HepG2 (cell line): ENCODE results near the gene PASD1. TPM values are rescaled to one million over a fixed set of nuclear protein-coding genes. Genes with fewer than 3 reads are reported as not detected.

Source experiments
- ATAC-seq: fragments of 200-7000 bp; cut with Tn5 transposase; 3 replicates; pipeline ENCODE4 v1.9.1; 2020; ENCODE audit warnings: mild to moderate bottlenecking, moderate library complexity
- BruUV-seq: library from RNA; stranded (reverse); fragments of 400-500 nt; replicated peaks from 2 replicates; lab custom pipeline; 2021; lab: Mats Ljungman, UMichigan
- CTCF ChIA-PET: fragments of 300-600 bp; formaldehyde crosslinking; extraction: SDS; loops from one replicate; lab custom pipeline; 2021; ENCODE audit warnings: low total read pairs, inconsistent platforms, low intra/inter-chr PET ratio; lab: Yijun Ruan, JAX
- POLR2A ChIA-PET: fragments of 350-600 bp; sonication (Branson Sonifier 250); formaldehyde crosslinking; loops from one replicate; lab custom pipeline; 2020; ENCODE audit warnings: antibody characterized with exemption, inconsistent platforms; lab: Yijun Ruan, JAX
- DNase-seq: peaks from one replicate; pipeline ENCODE4 v3.0.0-alpha.2; 2015; ENCODE audit warnings: low spot score
- FAIRE-seq: peaks from 3 replicates; lab custom pipeline; 2011; peaks lifted over from hg19 to GRCh38; lab: Jason Lieb, UNC
- H2AFZ ChIP-seq: one replicate; pipeline ENCODE4 v1.6.1; 2011; ENCODE audit warnings: low read length, inconsistent platforms
- H3K27ac ChIP-seq: fragments of 300-600 bp; 3 replicates; pipeline ENCODE4 v1.8.0; 2011; ENCODE audit warnings: mixed run types, mild to moderate bottlenecking, mixed read lengths, low read length, inconsistent platforms; ENCODE audit not compliant: insufficient read depth; ENCODE audit errors: extremely low read length
- H3K27me3 ChIP-seq, 2 experiments: fragments of 200-600 bp in 1 of 2; 2 replicates in 1 of 2; 3 replicates in 1 of 2; pipeline versions ENCODE4 v1.6.0 to v1.8.0; 2011; ENCODE audit warnings: low read length in 2 of 2, mild to moderate bottlenecking in 2 of 2, moderate library complexity in 2 of 2, inconsistent platforms in 1 of 2; ENCODE audit not compliant: insufficient read depth in 2 of 2, control insufficient read depth in 1 of 2
- H3K36me3 ChIP-seq, 2 experiments: fragments of 200-600 bp in 1 of 2; replicated peaks in 1 of 2; 2 replicates in 1 of 2; 3 replicates in 1 of 2; pipeline versions ENCODE4 v1.5.1 to v1.8.0; 2011; ENCODE audit warnings: low read length in 2 of 2, inconsistent platforms in 1 of 2; ENCODE audit not compliant: insufficient read depth in 2 of 2, control insufficient read depth in 1 of 2
- H3K4me1 ChIP-seq: 2 replicates; pipeline ENCODE4 v1.5.1; 2012; ENCODE audit warnings: low read length, inconsistent platforms; ENCODE audit not compliant: insufficient read depth
- H3K4me2 ChIP-seq: 2 replicates; pipeline ENCODE4 v1.6.0; 2011; ENCODE audit warnings: low read depth, low read length, inconsistent platforms
- H3K4me3 ChIP-seq, 3 experiments: fragments of 200-600 bp in 1 of 3; sonication (generic), shearing (Covaris generic) in 1 of 3; replicated peaks in 1 of 3; 2 replicates each; pipeline ENCODE4 v1.5.1; 2011 to 2016; ENCODE audit warnings: low read length in 3 of 3, inconsistent platforms in 2 of 3, low read depth in 2 of 3, mild to moderate bottlenecking in 2 of 3, control low read depth in 1 of 3, mixed read lengths in 1 of 3; ENCODE audit not compliant: insufficient read depth in 1 of 3
- H3K79me2 ChIP-seq: one replicate; pipeline ENCODE4 v1.6.1; 2011; ENCODE audit warnings: low read length, inconsistent platforms; ENCODE audit not compliant: insufficient read depth
- H3K9ac ChIP-seq: 2 replicates; pipeline ENCODE4 v1.6.0; 2011; ENCODE audit warnings: mild to moderate bottlenecking, low read depth, low read length, inconsistent platforms; ENCODE audit not compliant: insufficient read depth
- H3K9me3 ChIP-seq: 2 replicates; pipeline ENCODE4 v1.5.1; 2012; ENCODE audit warnings: mild to moderate bottlenecking, low read length
- H4K20me1 ChIP-seq: 2 replicates; pipeline ENCODE4 v1.6.0; 2011; ENCODE audit warnings: inconsistent platforms, mild to moderate bottlenecking, low read length, moderate library complexity; ENCODE audit not compliant: insufficient read depth
- AGO1 ChIP-seq: fragments of 200-400 bp; formaldehyde crosslinking; IDR thresholded peaks from 2 replicates; pipeline ENCODE4 v1.6.1; 2017; ENCODE audit warnings: mild to moderate bottlenecking, low read depth, low read length, moderate library complexity; ENCODE audit not compliant: poor library complexity, severe bottlenecking
- GABPB1 ChIP-seq: IDR thresholded peaks from 2 replicates; pipeline ENCODE4 v1.6.1; 2016; ENCODE audit warnings: mild to moderate bottlenecking, missing genetic modification reagents, moderate library complexity, missing compliant biosample characterization
- HES4 ChIP-seq: sonication (generic); formaldehyde crosslinking; IDR thresholded peaks from 2 replicates; pipeline ENCODE4 v1.9.0; 2021; ENCODE audit warnings: mild to moderate bottlenecking, missing genetic modification reagents, borderline replicate concordance
- SNAI1 ChIP-seq: sonication (generic); formaldehyde crosslinking; IDR thresholded peaks from 2 replicates; pipeline ENCODE4 v1.5.0; 2020; ENCODE audit warnings: mild to moderate bottlenecking, missing genetic modification reagents, borderline replicate concordance
- THAP7 ChIP-seq: sonication (generic); formaldehyde crosslinking; IDR thresholded peaks from 2 replicates; pipeline ENCODE4 v1.8.1; 2023; ENCODE audit warnings: mild to moderate bottlenecking, missing genetic modification reagents
- ZGPAT ChIP-seq: IDR thresholded peaks from 2 replicates; pipeline ENCODE4 v1.6.1; 2016; ENCODE audit warnings: mild to moderate bottlenecking
- ZIK1 ChIP-seq: sonication (generic); formaldehyde crosslinking; IDR thresholded peaks from 2 replicates; pipeline ENCODE4 v1.5.0; 2020; ENCODE audit warnings: mild to moderate bottlenecking, low read depth, missing genetic modification reagents, borderline replicate concordance
- ZNF598 ChIP-seq: sonication (generic); formaldehyde crosslinking; IDR thresholded peaks from 2 replicates; pipeline ENCODE4 v1.5.1; 2020; ENCODE audit warnings: mild to moderate bottlenecking, missing genetic modification reagents, borderline replicate concordance
- ZZZ3 ChIP-seq: sonication (generic); formaldehyde crosslinking; IDR thresholded peaks from 2 replicates; pipeline ENCODE4 v1.4.0; 2020; ENCODE audit warnings: missing genetic modification reagents, mild to moderate bottlenecking, borderline replicate concordance
- WGBS: methylation state at CpG from one replicate; pipeline ENCODE4 v1.1.6; 2017; ENCODE audit warnings: low lambda C conversion rate; 5-methylcytosine and 5-hydroxymethylcytosine counted together
- in situ Hi-C: cut with HindIII; loops from 2 replicates; pipeline ENCODE4 v1.10.0; 2017; ENCODE audit warnings: low pct_unique_long_range_greater_than_20kb; ENCODE audit not compliant: extremely low pct_ligation_motif_present
- intact Hi-C: fragments of 100-400 bp; cut with micrococcal nuclease; formaldehyde crosslinking; loops from one replicate; pipeline ENCODE4 v1.10.0; 2022; ENCODE audit not compliant: unreplicated experiment
- polyA plus RNA-seq, 8 experiments: library from polyadenylated mRNA; depleted of rRNA in 3 of 8; stranded (reverse) in 7 of 8; unstranded in 1 of 8; fragments of >200 nt; fragmentation: Illumina TruSeq in 4 of 8; extraction: Trizol in 4 of 8; gene quantifications; 2 replicates each; pipeline versions ENCODE4 v1.2.1 to v1.2.3, GENCODE V29; 2011 to 2016; ENCODE audit warnings: low read depth in 4 of 8, missing spikeins in 1 of 8, mixed read lengths in 1 of 8; ENCODE audit not compliant: insufficient read depth in 1 of 8
- total RNA-seq, 5 experiments: library from RNA; depleted of rRNA; stranded (reverse); fragments of >200 nt; fragmentation: Illumina TruSeq; extraction: Trizol; gene quantifications; 2 replicates each; pipeline ENCODE4 v1.2.3, GENCODE V29; 2016; ENCODE audit warnings: low read depth in 1 of 5

PASD1 gene
- total and polyA plus RNA-seq, 2 of the 13 experiments (the other 11 are each of a cell fraction or from before 2014, with no cell fraction given) = not detected

- WGBS = 85% methylated on average over 4 of the region's 4 CpGs
- intact Hi-C loops (no loop called here), in situ Hi-C loops (no loop called here)
- Histone ChIP-seq H3K27ac (no peak overlapping the region), H3K79me2 (no peaks in the 10 kb centered on the region), H3K27me3 (no peaks in the 10 kb centered on the region; a peak in 1 of 5 replicates), H3K36me3 (no peaks in the 10 kb centered on the region), H3K4me3 (no peak overlapping the region), H2AFZ (no peak overlapping the region), H3K4me2 (no peak overlapping the region), H3K4me1 (no peaks in the 10 kb centered on the region), H4K20me1 (no peaks in the 10 kb centered on the region), H3K9ac (no peak overlapping the region), H3K9me3 (no peaks in the 10 kb centered on the region)
- FAIRE-seq (no peak), ATAC-seq (no peak), DNase-seq (no peak)
- no peak for TF ChIP-seq HES4 (CRISPR knock-in tag)
- TF ChIP-seq ZZZ3 (CRISPR knock-in tag) = no peak
- no peak for TF ChIP-seq AGO1
- TF ChIP-seq ZIK1 (CRISPR knock-in tag) = no peak
- no peak for TF ChIP-seq GABPB1 (CRISPR knock-in tag)
- no peak for TF ChIP-seq ZNF598 (CRISPR knock-in tag)
- no peak for TF ChIP-seq SNAI1
- TF ChIP-seq ZGPAT = no peak
- no peak for TF ChIP-seq THAP7
- POLR2A ChIA-PET = no interaction called here
- CTCF ChIA-PET = no interaction called here
- no TSS peak for BruUV-seq
Measured at GRCh38 chrX:151701071-151701470, 137.6 kb downstream of the PASD1 start.
